ENCODE measurements around the gene KCNJ9. TPM values are rescaled to one million over a fixed set of nuclear protein-coding genes. Genes with fewer than 3 reads are reported as not detected.

The KCNJ9 gene
- total RNA-seq, 2 donors from 2014 or later: not detected

DNA sequence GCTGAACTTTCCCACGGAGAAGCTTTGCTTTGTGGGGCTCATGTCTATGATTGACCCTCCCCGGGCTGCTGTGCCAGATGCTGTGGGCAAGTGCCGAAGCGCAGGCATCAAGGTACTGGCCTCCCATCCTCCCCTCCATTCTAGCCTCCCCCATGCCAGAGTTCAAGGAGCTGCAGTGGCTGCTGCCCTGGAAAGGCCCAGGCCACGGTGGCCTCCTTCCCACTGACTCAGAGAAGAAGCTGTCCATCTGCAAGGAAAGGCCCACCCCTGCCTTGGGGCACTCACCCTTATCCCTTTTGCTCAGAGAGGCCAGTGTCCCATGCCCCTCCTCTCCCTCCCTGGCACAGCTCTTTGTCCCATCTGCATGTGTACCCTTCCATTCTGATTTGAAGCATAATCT, 49.1 kb downstream of the KCNJ9 start:
- DNase-seq (no peak), ATAC-seq (no peak)
- intact Hi-C loops (cut with DNase I, micrococcal nuclease): no loop called here

DNA sequence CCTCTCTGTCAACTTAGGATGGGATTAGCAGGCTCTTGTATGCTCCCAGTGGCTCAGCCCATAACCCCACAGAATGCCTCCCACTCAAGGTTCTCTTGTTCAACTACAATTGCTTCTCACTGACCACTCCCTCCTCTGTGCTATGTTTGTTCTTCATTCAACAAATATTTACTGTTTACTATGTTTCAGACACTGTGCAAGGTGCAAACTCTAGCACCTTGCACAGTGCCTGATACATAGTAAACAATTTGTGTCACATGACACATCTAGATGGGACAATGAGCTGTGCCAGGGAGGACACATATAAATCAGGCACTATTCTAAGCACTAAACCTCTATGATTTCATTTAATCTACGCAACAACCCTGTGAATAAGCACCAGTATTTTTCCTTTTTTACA, 49.6 kb downstream of the KCNJ9 start:
- ATAC-seq: no peak
- no peak for DNase-seq
- intact Hi-C loops (cut with DNase I, micrococcal nuclease): no loop called here

DNA sequence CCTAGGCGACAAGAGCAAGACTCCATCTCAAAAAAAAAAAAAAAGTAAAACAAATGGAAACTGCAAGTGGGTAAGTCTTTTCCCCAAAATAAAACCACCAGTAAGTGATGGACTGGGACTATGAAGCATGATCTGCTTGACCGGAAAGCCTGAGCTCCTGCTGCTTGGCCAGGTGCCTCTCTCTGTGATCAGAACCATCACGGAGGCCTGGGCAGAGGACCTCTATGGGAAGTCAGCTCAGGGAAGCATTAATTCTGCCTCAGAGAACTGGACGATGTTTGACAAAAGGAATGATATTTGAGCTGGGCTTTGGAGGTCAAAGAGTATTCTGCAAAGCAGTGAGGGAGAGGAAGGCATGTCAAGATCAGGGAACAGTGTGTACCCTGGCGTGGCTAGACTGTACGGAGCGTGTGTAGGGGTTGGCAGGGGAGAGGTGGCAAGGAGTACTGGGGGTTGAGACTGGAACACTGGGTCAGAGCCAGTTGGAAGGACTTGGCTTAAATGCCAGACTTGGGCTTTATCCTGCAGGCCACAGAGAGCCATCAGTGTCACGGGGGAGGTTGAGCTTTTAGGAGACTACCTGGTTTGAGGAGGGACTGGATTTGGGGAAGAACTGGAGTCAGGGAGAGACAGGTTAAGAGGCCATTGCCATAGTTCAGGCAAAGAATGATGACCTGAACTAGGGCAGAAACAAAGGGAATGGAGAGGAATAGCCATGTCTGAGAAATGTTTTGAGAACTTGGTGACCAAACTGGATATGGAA, 50.6 kb downstream of the KCNJ9 start:
- peak in 1 of 2 donors; percentile 31 for DNase-seq
- intact Hi-C loops (cut with DNase I, micrococcal nuclease): no loop called here
- no peak for ATAC-seq

DNA sequence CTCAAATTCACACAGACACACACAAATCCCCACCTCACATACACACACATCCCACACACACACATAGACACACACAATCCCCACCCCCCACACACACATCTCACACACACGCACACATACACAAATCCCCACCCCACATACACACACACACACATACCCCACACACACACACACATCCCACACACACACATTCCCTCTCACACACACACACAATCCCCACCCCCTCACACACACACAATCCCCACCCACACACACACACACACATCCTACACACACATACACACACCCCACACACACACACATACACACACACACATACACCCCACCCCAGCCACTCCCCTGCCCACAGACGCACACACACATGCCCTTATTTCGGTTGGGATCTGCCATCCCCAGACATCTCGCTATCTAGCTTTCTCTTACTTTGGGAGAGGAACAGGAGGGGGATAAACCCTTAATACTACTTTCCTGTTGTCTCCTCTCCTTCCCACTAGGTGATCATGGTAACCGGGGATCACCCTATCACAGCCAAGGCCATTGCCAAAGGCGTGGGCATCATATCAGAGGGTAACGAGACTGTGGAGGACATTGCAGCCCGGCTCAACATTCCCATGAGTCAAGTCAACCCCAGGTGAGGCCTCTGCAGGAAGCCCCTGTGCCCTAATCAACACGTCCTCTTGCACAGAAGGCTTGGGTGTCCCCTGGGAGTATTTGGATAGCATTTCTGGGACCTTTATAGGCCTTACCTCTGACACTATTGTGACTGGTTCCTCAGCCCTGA, 52.8 kb downstream of the KCNJ9 start:
- no peak for DNase-seq
- intact Hi-C loops (cut with DNase I, micrococcal nuclease): no loop called here
- no peak for ATAC-seq

DNA sequence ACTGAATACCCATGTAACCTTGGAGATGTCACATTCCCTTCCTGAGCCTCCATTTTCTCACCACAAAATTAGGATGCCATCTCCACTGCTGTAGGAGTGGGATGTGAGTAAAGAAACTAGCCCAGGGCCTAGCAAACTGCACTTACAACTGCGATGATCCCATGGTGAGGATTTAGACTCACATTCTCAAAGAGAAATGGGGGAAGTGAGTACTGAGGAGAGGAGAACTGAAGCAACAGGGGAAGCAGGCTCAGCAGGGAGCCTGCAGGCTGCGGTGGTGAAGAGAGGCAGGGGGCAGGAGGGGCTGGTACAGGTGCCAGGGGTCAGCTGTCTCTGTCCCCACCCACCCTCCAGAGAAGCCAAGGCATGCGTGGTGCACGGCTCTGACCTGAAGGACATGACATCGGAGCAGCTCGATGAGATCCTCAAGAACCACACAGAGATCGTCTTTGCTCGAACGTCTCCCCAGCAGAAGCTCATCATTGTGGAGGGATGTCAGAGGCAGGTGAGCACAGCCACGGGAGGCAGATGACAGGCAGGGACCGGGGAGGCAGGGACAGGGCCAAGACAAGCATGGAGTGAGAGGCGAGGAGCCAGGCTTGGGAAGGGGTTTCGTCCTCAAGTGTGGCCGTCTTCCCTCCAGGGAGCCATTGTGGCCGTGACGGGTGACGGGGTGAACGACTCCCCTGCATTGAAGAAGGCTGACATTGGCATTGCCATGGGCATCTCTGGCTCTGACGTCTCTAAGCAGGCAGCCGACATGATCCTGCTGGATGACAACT, 53.6 kb downstream of the KCNJ9 start:
- no peak for DNase-seq
- intact Hi-C loops (cut with DNase I, micrococcal nuclease): no loop called here
- no peak for ATAC-seq

DNA sequence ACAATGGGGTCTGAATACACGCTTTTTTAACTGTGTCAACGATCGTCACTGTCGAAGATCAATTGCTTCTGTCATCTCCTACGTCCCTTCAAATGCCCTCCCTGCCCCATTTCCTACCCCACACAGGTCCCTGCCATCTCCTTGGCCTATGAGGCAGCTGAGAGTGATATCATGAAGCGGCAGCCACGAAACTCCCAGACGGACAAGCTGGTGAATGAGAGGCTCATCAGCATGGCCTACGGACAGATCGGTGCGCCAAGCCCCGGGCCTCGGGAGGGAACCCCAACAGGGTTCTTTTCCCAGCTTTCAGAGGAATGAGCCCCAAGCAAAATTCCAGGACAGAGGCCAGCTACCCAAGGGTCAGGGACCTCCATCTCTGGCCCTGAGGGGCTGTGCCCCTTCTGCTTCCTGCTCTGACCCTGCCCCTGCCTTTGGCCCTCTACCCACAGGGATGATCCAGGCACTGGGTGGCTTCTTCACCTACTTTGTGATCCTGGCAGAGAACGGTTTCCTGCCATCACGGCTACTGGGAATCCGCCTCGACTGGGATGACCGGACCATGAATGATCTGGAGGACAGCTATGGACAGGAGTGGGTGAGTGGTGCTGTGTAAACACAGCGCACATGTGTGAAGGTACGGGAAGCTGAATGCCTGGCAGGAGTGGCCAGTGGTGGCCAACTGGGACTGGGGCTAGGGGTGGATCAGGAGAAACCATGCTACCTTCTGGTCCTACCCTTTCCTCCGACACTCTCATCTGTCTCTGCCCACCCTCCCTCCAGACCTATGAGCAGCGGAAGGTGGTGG, 55.0 kb downstream of the KCNJ9 start:
- intact Hi-C loops (cut with DNase I, micrococcal nuclease): no loop called here
- no peak for DNase-seq
- ATAC-seq: no peak

DNA sequence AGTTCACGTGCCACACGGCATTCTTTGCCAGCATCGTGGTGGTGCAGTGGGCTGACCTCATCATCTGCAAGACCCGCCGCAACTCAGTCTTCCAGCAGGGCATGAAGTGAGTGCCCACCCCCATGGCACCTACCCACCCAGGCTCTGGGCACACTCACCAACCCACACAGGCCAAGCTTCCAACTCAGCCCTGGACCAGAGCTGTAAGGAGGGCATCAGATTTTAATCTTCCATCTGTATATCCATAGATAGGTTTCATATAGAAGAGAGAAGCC, 55.5 kb downstream of the KCNJ9 start:
- ATAC-seq: no peak
- DNase-seq: no peak
- intact Hi-C loops (cut with DNase I, micrococcal nuclease): no loop called here

DNA sequence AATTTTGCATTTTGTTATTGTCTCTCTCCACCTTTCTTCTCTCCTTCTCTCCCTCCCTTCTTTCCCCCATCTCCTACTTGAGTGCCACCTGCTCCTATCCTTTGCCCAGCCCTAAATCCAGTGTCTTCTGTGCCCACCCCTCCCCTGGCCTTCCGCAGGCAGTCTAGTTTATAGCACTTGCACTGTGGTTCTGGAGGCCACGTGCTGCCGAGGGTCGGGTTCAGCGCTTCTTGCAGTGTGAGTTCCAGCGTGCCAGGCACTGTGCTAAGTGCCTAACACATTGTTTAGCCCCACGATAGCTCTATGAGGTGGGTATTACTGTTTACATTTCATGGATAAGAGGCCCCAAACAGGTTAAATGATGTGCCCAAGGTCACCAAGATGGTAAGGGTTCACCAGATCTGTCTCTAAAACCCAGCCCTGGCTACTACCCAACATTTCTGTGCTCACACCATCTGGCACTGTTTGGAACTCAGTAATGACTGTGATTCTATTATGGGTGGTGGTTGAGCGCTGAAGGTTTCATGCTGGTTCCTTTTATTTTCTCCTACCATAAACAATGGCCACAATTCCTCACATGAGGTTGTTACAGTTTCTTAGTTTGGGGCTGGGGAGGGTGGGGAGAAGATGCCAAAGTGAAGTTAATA, 56.0 kb downstream of the KCNJ9 start:
- no peak for DNase-seq
- no peak for ATAC-seq
- intact Hi-C loops (cut with DNase I, micrococcal nuclease): no loop called here

DNA sequence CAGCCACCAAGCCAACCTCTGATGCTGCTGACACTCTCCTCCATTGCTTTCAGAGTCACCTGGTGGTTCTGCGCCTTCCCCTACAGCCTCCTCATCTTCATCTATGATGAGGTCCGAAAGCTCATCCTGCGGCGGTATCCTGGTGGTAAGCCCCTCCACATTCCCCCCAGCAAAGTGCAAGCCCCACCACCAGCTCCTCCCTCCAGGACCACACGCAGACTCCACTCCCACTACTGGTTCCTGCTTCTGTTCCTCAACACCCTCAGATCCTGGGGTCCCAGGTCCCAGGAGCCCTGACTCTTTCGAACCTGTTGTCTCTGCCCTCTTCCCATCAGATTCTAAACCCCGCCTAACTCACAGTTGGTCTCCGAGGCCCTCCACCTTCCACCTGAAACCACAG, 58.5 kb downstream of the KCNJ9 start:
- ATAC-seq (no peak), DNase-seq (no peak)
- intact Hi-C loops (cut with DNase I, micrococcal nuclease): no loop called here

Other genes with a start within 250 kb of the KCNJ9 start
- not detected for gene VSIG8, start 218.9 kb upstream of the KCNJ9 start, total RNA-seq
- under 1 TPM; 0.31 to 0.34 TPM for gene CFAP45, start 181.4 kb upstream of the KCNJ9 start, total RNA-seq
- gene TAGLN2, start 156.0 kb upstream of the KCNJ9 start, total RNA-seq: 100 to 1,000 TPM; 268 to 291 TPM
- 10 to 100 TPM; 31.5 to 46.3 TPM for gene IGSF9, start 135.9 kb upstream of the KCNJ9 start, total RNA-seq
- not detected for gene SLAMF9, start 127.3 kb upstream of the KCNJ9 start, total RNA-seq
- gene PIGM, start 49.5 kb upstream of the KCNJ9 start, total RNA-seq: 1 to 10 TPM; 5.4 to 6.2 TPM
- gene KCNJ10, start 11.4 kb upstream of the KCNJ9 start, total RNA-seq: under 1 TPM in 1 of 2 donors, not detected in 1; 0.45 TPM
- gene IGSF8, start 17.1 kb downstream of the KCNJ9 start, total RNA-seq: 10 to 100 TPM; 57.6 to 64.0 TPM
- 10 to 100 TPM in 1 of 2 donors, 1 to 10 TPM in 1; 1.8 to 12.1 TPM for gene ATP1A2, start 34.2 kb downstream of the KCNJ9 start, total RNA-seq
- gene ATP1A4, start 70.1 kb downstream of the KCNJ9 start, total RNA-seq: not detected
- under 1 TPM in 1 of 2 donors, not detected in 1; 0.64 TPM for gene CASQ1, start 109.0 kb downstream of the KCNJ9 start, total RNA-seq
- 10 to 100 TPM; 26.2 to 42.4 TPM for gene PEA15, start 123.8 kb downstream of the KCNJ9 start, total RNA-seq
- gene DCAF8, start 181.0 kb downstream of the KCNJ9 start, total RNA-seq: 10 to 100 TPM; 83.3 to 92.8 TPM
- gene PEX19, start 203.6 kb downstream of the KCNJ9 start, total RNA-seq: 10 to 100 TPM; 57.3 to 70.1 TPM